HG02763 (cell line): ENCODE results near the gene SECISBP2.

Experiments
- ATAC-seq: cut with Tn5 transposase; IDR thresholded peaks from one replicate; pipeline ENCODE4 v1.9.1; 2021; ENCODE audit warnings: mild to moderate bottlenecking, moderate library complexity; ENCODE audit not compliant: unreplicated experiment

Gene SECISBP2

DNA sequence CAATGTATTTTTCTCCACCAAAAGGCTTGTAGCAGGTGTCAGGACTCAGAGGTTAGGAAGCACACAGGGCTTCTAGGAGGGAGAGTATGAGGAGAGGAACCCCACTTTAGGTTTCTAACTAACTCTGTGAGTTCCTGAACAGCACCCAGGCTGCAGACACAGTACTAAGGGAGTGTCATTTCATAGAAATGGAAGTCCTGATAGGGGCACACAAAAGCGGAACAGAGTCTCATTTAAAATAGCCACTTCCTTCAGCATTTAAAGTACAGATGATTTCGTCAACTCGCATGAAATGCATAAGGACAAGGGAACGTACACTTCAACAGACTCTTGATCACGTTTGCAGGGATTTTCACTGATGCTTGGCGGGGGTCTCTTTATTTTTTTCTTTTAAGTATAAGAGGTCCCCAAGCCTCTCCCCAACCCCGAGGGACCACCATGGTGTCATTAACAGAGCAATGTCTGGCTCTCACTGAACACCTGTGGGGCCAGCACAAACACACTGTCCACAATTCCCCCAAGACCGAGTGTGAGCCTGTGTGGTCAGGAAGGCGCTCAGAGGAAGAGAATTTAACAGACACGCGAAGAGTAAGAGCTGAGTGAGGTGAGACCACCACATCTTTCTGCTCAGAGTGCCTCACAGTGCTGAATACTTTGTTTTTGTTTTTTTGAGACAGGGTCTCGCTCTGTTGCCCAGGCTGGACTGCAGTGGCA is 82.3 kb downstream of the SECISBP2 start:
- peak; percentile 61 for ATAC-seq

GRCh38 chr9:89402695-89403427 is 84.6 kb downstream of the SECISBP2 start:
- ATAC-seq: no peak

DNA sequence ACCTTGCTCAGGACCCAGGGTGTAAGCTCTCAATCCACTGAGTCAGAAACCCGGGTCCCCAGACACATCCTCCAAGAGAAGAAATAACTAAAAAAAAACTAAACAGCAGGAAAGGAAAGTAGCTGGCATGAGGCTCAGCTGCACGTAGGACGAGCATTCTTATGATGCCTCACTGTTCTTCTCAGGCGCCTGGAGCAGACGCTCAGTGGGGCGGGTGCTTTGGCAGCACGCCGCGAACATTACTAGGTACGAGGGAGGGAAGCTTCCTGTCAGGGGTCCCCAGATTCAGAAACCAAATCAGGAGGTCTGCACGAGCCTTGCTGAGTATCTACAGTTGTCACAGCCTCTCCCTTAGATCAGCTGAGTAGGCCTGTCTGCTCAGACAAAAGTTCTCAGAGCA is 85.8 kb downstream of the SECISBP2 start:
- no peak for ATAC-seq

- peak; percentile 51 for ATAC-seq
Observed at GRCh38 chr9:89405826-89406225, 87.5 kb downstream of the SECISBP2 start.

DNA sequence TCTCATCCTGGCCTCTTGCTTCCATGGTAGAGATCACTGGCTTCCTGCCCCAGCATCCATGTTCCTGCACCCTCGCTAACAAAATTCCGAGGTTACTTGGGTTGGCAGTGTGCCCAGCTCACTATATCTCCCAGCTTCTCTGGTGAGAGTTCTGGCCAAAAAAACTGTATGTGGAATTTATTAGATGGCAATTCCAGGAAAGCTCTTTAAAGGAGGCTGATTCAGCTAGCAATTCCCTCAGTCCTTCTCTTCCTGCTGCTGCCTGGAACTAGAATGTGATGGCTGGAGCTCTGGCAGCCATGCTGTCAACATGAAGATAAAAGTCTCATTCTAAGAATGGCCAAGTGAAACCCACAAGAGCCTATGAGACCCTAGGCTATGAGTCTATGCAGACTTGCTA is 88.8 kb downstream of the SECISBP2 start:
- ATAC-seq: no peak

DNA sequence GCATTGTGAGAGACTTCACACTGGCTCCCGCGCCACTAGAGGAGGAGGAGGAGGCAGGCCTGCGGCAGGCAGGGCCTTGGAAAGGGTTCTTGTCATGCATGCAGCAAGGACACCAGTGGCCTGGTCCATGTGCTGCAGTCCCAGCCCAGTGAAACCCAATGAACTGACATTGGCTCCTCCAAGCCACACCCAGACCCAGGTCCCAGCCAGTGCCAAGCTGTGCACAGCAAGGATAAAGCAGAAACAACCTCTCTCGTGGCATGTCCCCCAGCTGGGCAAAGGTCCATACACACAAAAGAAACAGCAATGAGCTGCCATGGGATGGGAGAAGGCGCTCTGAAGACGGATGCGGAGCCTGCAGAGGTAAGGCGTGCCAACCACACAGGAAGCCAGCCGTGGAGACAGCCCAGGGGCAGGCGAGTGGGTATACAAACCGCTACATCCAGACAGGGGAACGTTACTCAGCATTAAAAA is 90.4 kb downstream of the SECISBP2 start:
- ATAC-seq: no peak
